Upper lobe of right lung (tissue), 1 donor: ENCODE measurements around the gene STAT5B. TPM values are rescaled to one million over a fixed set of nuclear protein-coding genes. Genes with fewer than 3 reads are reported as not detected.
"Not testable (repeated sequence)": the region's sequence is repeated elsewhere in the genome, so short reads cannot be mapped to it uniquely, and the experiment has no call there.

Experiments used
- ATAC-seq: fragments of 200-7000 bp; cut with Tn5 transposase; one replicate; pipeline ENCODE4 v1.9.1; 2020; ENCODE audit warnings: mild to moderate bottlenecking, moderate library complexity
- DNase-seq: peaks from one replicate; pipeline ENCODE4 v3.0.0-alpha.2; 2020
- H3K27ac ChIP-seq: fragments of 200-600 bp; one replicate; pipeline ENCODE4 v1.8.0; 2022
- H3K27me3 ChIP-seq: fragments of 200-600 bp; one replicate; pipeline ENCODE4 v1.8.0; 2022; ENCODE audit warnings: mild to moderate bottlenecking
- H3K36me3 ChIP-seq: fragments of 200-600 bp; one replicate; pipeline ENCODE4 v1.8.0; 2022
- H3K4me1 ChIP-seq: fragments of 200-600 bp; one replicate; pipeline ENCODE4 v1.8.0; 2022
- H3K4me3 ChIP-seq: fragments of 200-600 bp; one replicate; pipeline ENCODE4 v1.8.0; 2022; ENCODE audit warnings: mild to moderate bottlenecking
- H3K9me3 ChIP-seq: fragments of 200-600 bp; one replicate; pipeline ENCODE4 v1.8.0; 2022
- intact Hi-C: fragments of 100-400 bp; cut with DNase I; formaldehyde crosslinking; loops from one replicate; pipeline ENCODE4 v1.11.0; 2022
- total RNA-seq: library from RNA; stranded (reverse); fragmentation: NEBNext Ultra II Directional; extraction: Animal tissue kit (Norgen Biotek cat#: 25700); gene quantifications from one replicate; pipeline ENCODE4 v1.2.1, GENCODE V29; 2021
- TF ChIP-seq, protein P1 (sequence below): fragments of 200-600 bp; IDR thresholded peaks from one replicate; pipeline ENCODE4 v1.8.0; 2022; ENCODE audit warnings: antibody characterized with exemption
- donor health status: DM: no; HTN: yes; CAD: no; lungs with severe emphysema.

The STAT5B gene
- total RNA-seq, 1 donor from 2014 or later = 71.0 TPM

DNA sequence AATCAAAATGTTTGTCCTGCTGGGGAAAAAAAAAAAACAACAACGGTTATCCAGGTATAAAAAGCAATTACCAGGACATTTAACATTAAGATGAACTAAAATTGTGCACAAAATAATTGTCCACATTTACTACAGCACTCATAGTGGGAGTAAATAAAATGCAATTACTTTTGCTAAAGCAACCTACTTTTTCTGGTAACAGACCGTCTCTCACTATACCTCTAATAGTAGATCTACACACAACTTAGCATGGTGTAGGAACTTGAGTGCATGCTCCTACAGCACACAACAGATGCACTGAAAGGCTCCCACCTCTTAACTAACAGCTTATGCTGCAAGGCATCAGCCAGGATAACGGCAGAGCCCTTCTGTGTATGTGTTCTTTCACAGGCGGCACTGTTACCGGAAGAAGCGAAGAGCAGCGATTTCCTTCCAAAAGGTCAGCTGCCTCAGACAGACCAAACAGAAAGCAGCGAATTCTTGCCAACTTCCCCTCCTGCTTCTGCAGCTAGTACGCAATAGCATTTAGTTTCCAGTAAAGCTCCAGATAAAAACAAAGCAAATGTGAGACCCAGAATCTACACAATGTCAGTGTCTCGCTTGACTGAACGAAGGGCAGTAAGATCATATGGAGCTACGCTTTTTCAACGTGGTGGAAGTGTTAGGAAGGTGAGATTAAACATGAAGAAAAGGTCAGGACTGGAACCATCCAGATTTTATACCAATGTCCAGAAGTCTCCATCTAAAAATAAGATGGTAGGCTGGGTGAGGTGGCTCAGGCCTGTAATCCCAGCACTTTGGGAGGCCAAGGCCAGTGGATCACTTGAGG lies 27.6 kb downstream of the STAT5B start:
- no peak for DNase-seq
- intact Hi-C loops = no loop called here
- peaks cover 41% of the 10 kb centered on the region for H3K4me1 ChIP-seq
- H3K27ac ChIP-seq = peak overlapping the region; percentile 95
- peak overlapping the region; percentile 22 for H3K4me3 ChIP-seq
- peak; percentile 97 for ATAC-seq
- H3K36me3 ChIP-seq = no peaks in the 10 kb centered on the region
- TF ChIP-seq, protein P1, sequence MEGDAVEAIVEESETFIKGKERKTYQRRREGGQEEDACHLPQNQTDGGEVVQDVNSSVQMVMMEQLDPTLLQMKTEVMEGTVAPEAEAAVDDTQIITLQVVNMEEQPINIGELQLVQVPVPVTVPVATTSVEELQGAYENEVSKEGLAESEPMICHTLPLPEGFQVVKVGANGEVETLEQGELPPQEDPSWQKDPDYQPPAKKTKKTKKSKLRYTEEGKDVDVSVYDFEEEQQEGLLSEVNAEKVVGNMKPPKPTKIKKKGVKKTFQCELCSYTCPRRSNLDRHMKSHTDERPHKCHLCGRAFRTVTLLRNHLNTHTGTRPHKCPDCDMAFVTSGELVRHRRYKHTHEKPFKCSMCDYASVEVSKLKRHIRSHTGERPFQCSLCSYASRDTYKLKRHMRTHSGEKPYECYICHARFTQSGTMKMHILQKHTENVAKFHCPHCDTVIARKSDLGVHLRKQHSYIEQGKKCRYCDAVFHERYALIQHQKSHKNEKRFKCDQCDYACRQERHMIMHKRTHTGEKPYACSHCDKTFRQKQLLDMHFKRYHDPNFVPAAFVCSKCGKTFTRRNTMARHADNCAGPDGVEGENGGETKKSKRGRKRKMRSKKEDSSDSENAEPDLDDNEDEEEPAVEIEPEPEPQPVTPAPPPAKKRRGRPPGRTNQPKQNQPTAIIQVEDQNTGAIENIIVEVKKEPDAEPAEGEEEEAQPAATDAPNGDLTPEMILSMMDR = no peak
- H3K27me3 ChIP-seq = no peaks in the 10 kb centered on the region
- H3K9me3 ChIP-seq = no peaks in the 10 kb centered on the region

DNA sequence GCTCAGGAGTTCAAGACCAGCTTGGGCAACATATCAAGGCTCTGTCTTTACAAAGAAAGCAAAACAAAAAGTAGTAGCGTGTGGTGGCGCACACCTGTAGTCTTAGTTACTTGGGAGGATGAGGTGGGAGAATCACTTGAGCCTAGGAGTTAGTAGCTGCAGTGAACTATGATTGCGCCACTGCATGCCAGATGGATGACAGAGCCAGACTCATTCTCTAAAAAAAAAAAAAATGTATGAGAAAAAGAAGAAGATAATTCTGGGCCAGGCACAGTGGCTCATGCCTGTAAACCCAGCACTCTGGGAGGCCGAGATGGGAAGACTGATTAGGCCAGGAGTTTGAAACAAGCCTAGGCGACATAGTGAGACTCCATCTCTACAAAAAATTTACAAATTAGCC lies 28.5 kb downstream of the STAT5B start:
- DNase-seq (no peak), ATAC-seq (no peak)
- TF ChIP-seq, protein P1 = no peak
- H3K9me3 ChIP-seq = no peaks in the 10 kb centered on the region
- no peak overlapping the region for H3K4me3 ChIP-seq
- H3K36me3 ChIP-seq = no peaks in the 10 kb centered on the region
- intact Hi-C loops = no loop called here
- H3K4me1 ChIP-seq = peaks cover 35% of the 10 kb centered on the region
- H3K27ac ChIP-seq = peak overlapping the region; percentile 95
- no peaks in the 10 kb centered on the region for H3K27me3 ChIP-seq

- Histone ChIP-seq H3K9me3 (no peaks in the 10 kb centered on the region), H3K4me3 (no peak overlapping the region), H3K27ac (peak overlapping the region; percentile 95), H3K36me3 (no peaks in the 10 kb centered on the region), H3K27me3 (no peaks in the 10 kb centered on the region), H3K4me1 (peaks cover 28% of the 10 kb centered on the region)
- ATAC-seq (no peak), DNase-seq (no peak)
- TF ChIP-seq, protein P1 = no peak
- intact Hi-C loops = no loop called here
These were observed 29.7 kb downstream of the STAT5B start for GRCh38 chr17:42246515-42246914.

- H3K27me3 ChIP-seq, ATAC-seq, H3K36me3 ChIP-seq, H3K4me3 ChIP-seq, H3K27ac ChIP-seq, H3K9me3 ChIP-seq, DNase-seq, intact Hi-C loops: not testable (repeated sequence)
- peaks cover 22% of the 10 kb centered on the region for H3K4me1 ChIP-seq
These were observed 31.0 kb downstream of the STAT5B start for GRCh38 chr17:42245183-42245582.

DNA sequence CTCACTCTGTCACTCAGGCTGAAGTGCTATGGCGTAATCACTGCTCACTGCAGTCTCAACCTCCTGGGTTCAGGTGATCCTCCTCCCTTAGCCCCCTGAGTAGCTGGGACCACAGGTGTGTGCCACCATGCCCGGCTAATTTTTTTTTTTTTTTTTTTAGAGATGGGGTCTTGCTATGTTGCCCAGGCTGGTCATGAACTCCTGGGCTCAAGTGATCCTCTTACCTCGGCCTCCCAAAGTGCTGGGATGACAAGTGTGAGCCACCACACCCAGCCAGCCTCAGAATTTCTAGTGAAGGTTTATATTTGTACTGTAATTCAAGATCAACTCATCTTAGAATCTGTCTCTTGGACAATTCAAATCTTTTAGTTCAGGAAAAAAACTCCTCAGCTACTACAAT lies 32.1 kb downstream of the STAT5B start:
- DNase-seq, H3K36me3 ChIP-seq, H3K4me3 ChIP-seq, H3K9me3 ChIP-seq, intact Hi-C loops, H3K27ac ChIP-seq, H3K27me3 ChIP-seq, ATAC-seq: not testable (repeated sequence)
- peaks cover 12% of the 10 kb centered on the region for H3K4me1 ChIP-seq

- DNase-seq = no peak
- ATAC-seq = no peak
- H3K9me3 ChIP-seq = no peaks in the 10 kb centered on the region
- no peak overlapping the region for H3K4me3 ChIP-seq
- H3K36me3 ChIP-seq = no peaks in the 10 kb centered on the region
- TF ChIP-seq, protein P1 = no peak
- H3K27ac ChIP-seq = no peak overlapping the region
- intact Hi-C loops = no loop called here
- no peaks in the 10 kb centered on the region for H3K27me3 ChIP-seq
- peaks cover 9% of the 10 kb centered on the region for H3K4me1 ChIP-seq
These were observed 32.7 kb downstream of the STAT5B start for GRCh38 chr17:42243493-42243982.
